Measurements from ENCODE around the gene SMU1.
A peak's percentile ranks its signal among the peaks of the same experiment; 100 is the strongest.

Gene SMU1

GRCh38 chr9:33024126-33024965 is 52.1 kb downstream of the SMU1 start:
- no peak for TF ChIP-seq CTCF (IDR thresholded peaks at IDR 0.05)
- no peak for TF ChIP-seq ZFX (IDR thresholded peaks at IDR 0.05; ENCODE audit: borderline replicate concordance)
- H3K27ac ChIP-seq: peak overlapping the region; percentile 90

GRCh38 chr9:33023661-33024060 is 52.8 kb downstream of the SMU1 start:
- TF ChIP-seq CTCF (IDR thresholded peaks at IDR 0.05) (no peak), ZFX (IDR thresholded peaks at IDR 0.05; ENCODE audit: borderline replicate concordance) (no peak)
- H3K27ac ChIP-seq: peak overlapping the region; percentile 90

- no peak for TF ChIP-seq CTCF (IDR thresholded peaks at IDR 0.05)
Measured at GRCh38 chr9:33022755-33023154, 53.7 kb downstream of the SMU1 start.

GRCh38 chr9:33022303-33022702 is 54.2 kb downstream of the SMU1 start:
- no peak overlapping the region; the same call in 1 of the 2 replicates for H3K27ac ChIP-seq

More at GRCh38 chr9:33022755-33023154, 53.7 kb downstream of the SMU1 start:
- H3K27ac ChIP-seq: no peak overlapping the region; the same call in 1 of the 2 replicates

GRCh38 chr9:33019797-33020196 is 56.7 kb downstream of the SMU1 start:
- TF ChIP-seq CTCF (IDR thresholded peaks at IDR 0.05): no peak
- TF ChIP-seq ZFX (IDR thresholded peaks at IDR 0.05; ENCODE audit: borderline replicate concordance): no peak
- H3K27ac ChIP-seq: no peak overlapping the region

More at GRCh38 chr9:33022303-33022702, 54.2 kb downstream of the SMU1 start:
- TF ChIP-seq ZFX (IDR thresholded peaks at IDR 0.05; ENCODE audit: borderline replicate concordance): no peak
- no peak for TF ChIP-seq CTCF (IDR thresholded peaks at IDR 0.05)

GRCh38 chr9:33017283-33018041 is 59.0 kb downstream of the SMU1 start:
- H3K27ac ChIP-seq: no peak overlapping the region
- TF ChIP-seq ZFX (IDR thresholded peaks at IDR 0.05; ENCODE audit: borderline replicate concordance) (no peak), CTCF (IDR thresholded peaks at IDR 0.05) (no peak)

- H3K27ac ChIP-seq: no peak overlapping the region
- TF ChIP-seq CTCF (IDR thresholded peaks at IDR 0.05) (no peak), ZFX (IDR thresholded peaks at IDR 0.05; ENCODE audit: borderline replicate concordance) (no peak)
Measured at GRCh38 chr9:33014665-33015014, 61.8 kb downstream of the SMU1 start.

Measured in 22Rv1 (cell line).